ENCODE results near the gene PHKG2.
A peak's percentile ranks its signal among the peaks of the same experiment; 100 is the strongest.

Gene PHKG2

DNA sequence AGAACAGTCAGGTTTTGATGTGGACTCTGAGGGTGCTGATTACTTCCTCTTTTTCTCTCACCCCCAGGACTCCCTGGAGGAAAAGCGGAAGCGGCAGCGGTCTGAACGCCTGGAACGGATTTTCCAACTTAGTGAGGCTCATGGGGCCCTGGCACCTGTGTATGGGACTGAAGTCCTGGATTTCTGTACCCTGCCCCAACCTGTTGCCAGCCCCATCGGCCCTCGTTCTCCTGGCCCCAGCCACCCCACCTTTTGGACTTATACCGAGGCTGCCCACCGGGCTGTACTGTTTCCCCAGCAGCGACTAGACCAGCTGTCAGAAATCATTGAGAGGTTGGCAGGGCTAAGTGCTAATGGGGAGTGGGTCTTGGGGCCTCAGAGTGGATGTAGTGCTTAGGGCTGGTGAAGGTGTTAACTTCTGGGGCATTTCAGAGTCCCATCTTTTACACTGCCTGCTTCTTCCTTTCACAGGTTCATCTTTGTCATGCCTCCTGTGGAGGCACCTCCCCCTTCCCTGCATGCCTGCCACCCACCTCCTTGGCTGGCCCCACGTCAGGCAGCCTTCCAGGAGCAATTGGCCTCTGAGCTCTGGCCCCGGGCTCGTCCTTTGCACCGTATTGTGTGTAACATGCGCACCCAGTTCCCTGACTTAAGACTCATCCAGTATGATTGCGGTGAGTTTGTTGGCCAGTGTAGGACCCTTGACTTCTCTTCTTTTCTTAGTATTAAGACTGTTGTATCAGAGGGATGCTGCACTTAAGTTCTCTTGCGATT lies 19.1 kb upstream of the PHKG2 start:
- no peak for DNase-seq

DNA sequence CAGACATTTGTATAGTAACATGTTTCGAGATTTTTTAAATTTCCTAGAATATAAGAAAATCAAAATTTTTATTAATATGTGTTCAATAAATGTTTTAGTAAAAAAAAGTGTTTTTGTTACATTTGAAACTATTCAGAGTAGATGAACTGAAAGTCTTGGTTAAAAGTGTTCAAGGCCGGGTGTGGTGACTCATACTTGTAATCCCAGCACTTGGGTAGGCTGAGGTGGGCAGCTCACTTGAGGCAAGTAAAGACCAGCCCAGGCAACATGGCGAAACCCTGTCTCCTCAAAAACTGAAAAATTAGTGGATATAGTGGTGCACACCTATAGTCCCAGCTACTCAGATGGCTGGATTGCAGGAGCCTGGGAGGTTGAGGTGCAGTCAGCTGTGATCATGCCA lies 16.8 kb upstream of the PHKG2 start:
- DNase-seq = no peak

DNA sequence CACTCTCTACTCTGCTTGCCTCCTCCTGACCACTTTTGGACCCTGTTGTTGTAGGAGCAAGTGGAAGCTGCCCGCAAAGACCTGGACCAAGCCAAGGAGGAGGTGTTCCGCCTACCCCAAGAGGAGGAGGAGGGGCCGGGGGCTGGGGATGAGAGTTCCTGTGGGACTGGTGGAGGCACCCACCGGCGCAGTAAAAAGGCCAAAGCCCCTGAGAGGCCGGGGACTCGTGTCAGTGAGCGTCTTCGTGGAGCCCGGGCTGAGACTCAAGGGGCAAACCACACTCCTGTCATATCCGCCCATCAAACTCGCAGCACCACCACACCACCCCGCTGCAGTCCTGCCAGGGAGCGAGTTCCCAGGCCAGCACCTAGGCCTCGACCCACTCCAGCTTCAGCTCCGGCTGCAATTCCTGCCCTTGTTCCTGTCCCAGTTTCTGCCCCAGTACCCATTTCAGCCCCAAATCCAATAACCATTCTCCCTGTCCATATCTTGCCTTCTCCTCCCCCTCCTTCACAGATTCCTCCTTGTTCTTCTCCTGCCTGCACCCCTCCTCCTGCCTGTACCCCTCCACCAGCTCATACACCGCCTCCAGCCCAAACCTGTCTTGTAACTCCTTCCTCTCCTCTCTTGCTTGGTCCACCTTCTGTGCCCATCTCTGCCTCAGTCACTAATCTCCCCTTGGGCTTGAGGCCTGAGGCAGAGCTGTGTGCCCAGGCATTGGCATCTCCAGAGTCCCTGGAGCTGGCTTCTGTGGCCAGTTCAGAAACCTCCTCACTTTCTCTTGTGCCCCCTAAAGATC lies 11.0 kb upstream of the PHKG2 start:
- DNase-seq = no peak

DNA sequence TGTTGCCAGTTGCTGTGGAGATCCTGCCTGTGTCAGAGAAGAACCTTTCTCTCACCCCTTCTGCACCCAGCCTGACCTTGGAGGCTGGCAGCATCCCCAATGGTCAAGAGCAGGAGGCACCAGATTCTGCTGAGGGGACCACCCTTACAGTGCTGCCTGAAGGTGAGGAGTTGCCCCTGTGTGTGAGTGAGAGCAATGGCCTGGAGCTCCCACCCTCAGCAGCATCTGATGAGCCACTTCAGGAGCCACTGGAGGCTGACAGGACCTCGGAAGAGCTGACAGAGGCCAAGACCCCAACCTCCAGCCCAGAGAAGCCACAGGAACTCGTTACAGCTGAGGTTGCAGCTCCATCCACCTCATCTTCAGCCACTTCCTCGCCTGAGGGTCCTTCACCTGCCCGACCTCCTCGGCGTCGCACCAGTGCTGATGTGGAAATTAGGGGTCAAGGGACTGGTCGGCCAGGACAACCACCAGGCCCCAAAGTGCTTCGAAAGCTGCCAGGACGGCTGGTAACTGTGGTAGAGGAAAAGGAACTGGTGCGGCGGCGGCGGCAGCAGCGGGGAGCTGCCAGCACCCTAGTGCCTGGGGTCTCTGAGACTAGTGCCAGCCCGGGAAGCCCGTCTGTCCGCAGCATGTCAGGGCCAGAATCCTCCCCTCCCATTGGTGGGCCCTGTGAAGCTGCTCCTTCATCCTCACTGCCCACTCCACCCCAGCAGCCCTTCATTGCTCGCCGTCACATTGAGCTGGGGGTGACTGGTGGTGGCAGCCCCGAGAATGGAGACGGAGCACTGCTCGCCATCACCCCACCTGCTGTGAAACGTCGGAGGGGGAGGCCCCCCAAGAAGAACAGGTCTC lies 10.2 kb upstream of the PHKG2 start:
- DNase-seq = no peak

DNA sequence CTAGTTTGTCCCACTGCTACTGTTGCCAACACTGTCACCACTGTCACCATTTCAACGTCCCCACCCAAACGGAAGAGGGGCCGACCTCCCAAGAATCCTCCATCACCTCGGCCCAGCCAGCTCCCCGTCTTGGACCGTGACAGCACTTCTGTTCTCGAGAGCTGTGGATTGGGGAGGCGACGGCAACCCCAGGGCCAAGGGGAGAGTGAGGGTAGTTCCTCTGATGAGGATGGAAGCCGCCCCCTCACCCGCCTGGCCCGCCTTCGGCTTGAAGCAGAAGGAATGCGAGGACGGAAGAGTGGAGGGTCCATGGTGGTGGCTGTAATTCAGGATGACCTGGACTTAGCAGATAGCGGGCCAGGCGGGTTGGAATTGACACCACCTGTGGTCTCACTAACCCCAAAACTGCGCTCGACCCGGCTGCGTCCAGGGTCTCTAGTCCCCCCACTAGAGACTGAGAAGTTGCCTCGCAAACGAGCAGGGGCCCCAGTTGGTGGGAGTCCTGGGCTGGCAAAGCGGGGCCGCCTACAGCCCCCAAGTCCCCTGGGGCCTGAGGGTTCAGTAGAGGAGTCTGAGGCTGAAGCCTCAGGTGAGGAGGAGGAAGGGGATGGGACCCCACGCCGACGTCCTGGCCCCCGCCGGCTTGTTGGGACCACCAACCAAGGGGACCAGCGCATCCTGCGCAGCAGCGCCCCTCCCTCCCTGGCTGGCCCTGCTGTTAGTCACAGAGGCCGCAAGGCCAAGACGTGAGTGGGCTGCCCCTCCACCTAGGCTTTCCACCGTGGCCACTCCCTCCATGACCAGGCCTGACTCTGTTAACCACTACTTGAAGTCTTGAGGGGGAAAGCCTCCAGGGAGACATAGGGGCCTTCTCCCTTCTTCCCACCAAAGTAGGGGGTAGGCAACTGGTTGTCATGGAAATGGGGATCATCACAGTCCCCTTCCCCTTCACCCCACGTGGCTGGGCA lies 9.0 kb upstream of the PHKG2 start:
- no peak for DNase-seq

DNA sequence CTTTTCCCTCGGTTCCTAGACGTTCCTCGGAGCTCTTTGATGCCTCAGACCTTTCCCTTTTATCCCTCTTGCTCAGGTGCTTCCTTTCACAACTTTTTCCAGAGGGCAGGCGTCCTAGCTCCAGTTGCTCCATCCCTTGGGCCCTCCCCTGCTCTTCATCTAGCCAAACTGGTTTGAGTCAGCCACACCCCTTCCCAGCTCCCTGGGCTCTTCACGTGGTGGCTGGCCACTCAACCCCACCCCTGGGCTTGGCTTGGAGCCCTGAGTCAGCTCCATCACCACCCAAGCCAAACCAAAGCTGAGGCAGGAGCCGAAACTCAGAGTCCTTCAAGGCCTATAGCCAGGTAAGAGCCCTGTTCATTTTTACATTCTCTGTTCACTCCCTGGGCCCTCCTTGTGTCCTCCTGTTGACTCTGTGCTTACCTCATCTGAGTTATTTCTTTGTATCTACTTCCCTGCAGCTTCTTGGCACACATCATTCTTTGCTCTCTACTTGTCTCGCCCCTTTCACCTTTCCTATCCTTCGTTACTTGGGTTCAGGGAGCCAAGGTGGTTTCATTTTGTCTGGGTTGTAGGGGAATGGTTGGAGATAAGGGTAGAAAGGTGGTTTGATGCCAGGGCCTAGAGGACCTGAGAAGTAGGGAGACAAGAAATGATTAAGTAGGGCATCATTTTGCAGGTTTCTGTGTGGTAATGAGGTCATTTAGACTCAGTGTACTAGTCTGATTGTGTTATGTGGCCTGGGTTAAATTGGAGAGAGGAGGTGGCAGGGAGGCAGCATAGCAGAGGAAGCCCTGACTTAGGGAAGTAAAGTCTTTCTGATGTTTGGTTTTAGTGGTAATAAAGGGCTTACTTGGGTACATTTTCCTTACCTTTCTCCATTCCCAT lies 7.6 kb upstream of the PHKG2 start:
- DNase-seq = peak; percentile 35

DNA sequence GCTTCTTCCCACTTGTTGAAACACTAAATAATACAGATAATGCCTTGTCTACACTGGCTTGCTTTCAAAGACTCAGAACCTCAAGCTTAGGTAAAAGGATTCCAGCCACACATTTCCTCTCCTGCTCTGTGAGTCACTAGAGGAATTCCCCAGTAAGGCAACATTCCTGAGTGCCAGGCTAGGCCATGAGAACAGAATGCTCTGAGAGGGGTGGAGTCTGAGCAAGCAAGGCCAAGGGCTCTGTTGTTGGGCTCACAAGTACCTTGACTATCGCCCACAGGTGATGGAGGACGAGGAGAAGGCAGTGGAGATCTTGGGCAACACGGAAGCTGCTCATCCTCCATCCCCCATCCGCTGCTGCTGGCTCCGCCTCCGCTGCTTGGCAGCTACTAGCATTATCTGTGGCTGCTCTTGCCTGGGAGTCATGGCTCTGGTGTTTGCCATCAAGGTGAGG lies 6.7 kb upstream of the PHKG2 start:
- DNase-seq = peak; percentile 90

DNA sequence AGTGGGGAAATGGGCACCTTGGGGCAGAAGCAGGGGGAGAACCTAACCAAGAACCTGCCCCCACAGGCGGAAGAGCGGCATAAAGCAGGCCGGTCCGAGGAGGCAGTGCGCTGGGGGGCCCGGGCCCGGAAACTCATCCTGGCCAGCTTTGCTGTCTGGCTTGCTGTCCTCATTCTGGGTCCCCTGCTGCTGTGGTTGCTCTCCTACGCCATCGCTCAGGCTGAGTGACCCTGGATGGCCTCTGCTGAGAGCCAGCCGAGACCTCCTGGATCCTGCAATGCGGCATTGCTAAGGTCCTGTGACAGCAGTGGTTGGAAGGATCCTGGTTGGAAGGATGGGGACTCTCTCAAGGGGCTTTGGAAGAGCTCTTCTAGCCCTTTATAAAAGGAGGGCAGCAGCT lies 4.5 kb upstream of the PHKG2 start:
- DNase-seq = no peak

DNA sequence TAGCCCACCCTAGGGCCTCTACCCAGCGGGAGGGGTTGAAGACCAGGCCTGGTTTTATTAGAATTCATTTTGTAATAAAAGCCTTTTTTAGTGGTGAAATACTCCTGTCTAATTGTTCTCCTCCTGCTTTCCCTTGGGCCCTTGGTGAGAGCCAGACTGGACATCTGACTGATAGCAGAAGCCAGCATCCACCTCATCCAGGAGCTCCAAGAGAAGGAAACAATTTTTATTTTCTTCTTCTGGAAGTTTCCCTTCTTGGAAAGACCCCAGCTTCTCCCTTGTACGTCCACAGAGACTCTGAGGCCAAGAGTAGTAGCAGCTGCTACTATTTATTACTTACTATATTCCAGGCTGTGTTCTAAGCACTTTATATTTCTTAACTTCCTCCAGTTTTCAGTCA lies 4.0 kb upstream of the PHKG2 start:
- DNase-seq = no peak

DNA sequence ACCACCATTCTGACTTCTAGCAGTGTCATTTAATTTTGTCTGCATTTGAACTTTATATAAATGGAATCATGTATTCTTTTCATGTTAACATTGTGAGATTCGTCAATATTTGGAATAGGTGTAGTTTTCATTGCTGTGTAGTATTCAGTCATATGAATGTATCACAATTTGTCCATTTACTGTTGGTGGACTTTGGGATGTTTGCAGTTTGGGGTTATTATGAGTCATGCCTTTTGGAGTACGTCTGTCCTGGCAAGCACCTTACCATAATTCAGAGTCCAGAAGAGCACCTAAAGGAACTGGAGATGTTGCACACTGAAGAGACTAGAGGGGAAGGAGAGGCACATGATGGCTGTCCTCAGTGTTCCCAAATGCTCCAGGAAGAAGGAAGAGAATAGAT lies 3.1 kb upstream of the PHKG2 start:
- no peak for DNase-seq

DNA sequence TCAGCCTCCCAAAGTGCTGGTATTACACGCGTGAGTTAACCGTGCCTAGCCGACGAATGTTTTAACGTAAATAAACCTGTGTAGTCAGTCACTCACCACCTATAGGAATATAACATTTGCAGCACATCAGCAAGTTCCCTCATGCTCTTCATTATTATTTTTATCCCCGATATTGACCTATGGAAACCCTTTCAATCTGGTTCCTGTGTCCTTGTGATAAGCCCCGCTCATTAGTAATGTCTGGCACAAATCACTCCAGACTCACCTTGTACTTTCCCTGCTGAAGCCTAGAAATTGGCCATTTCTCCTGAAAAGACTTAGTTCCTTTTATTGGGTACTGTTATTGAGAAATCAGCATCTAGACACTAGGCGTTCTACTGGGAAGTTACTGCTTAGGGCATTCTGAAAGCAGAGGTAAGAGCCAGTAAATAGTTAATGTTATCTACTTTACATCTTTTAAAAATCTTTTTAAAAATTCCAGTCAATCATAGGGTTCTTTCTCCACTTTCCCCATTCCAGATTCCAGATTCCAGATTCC lies 1.5 kb upstream of the PHKG2 start:
- DNase-seq = no peak

DNA sequence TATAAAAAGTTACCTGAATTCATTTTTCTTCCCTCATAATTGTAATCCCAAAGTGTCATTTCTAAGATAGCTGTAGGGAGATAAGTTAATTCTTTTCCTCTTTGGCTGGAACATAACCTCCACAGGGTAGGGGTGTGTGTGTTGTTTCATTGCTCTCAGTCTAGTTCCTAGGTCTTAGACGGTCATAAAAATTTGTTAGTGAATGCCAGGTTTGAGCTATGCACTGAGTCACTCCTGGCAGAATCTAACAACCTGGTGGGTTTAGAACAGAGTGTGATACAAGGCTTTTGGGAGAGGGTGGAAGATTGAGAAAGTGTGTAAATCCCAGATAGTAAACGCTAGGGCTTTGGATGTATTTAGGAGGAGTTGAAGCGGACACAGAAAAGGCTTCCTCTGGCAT lies 894 bp upstream of the PHKG2 start:
- peak; percentile 28 for DNase-seq

DNA sequence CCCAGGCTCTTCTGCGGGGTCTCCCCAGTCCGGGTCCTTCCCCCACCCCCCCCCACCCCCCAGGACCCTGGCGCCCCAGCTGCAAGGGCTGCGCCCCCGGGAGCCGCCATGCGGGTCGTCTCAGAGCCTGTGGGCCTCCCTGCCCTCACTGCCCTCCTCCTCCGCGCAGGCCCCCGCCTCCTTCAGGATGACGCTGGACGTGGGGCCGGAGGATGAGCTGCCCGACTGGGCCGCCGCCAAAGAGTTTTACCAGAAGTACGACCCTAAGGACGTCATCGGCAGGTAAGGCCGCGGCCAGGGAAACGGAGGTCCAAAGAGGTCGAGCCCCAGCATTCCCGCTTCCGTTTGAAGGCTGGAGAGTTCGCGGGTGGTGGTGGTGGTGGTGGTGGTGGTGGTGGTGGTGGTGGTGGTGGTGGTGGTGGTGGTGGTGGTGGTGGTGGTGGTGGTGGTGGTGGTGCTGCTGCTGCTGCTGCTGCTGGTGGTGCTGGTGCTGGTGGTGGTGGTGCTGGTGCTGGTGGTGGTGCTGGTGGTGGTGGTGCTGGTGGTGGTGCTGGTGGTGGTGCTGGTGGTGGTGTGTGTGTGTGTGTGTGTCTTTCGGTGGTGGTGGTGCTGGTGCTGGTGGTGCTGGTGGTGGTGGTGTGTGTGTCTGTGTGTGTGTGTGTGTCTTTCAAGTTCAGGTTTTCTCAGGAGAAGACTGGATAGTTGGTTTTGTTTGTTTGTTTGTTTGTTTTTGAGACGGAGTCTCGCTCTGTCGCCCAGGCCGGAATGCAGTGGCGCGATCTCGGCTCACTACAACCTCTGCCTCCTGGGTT lies 615 bp downstream of the PHKG2 start:
- peak; percentile 14 for DNase-seq

DNA sequence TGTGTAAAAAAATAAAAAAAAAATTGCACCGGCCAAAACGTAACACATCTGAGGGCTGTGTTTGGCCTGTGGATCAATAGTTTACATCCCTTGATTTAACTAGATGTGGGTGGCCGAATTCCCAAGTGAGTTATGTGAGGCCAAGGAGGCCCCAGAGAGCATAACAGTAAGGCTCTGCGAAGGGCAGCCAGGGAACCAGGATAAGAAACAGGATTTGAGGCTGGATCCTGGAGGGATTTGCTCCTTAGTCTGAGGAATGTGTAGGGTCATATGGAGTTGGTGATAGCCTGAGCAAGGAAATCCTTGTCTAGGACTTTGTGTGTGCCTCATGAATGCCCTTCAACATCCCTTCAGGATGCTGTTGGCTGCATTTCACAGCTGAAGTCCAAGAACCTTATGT lies 2.0 kb downstream of the PHKG2 start:
- DNase-seq = no peak

DNA sequence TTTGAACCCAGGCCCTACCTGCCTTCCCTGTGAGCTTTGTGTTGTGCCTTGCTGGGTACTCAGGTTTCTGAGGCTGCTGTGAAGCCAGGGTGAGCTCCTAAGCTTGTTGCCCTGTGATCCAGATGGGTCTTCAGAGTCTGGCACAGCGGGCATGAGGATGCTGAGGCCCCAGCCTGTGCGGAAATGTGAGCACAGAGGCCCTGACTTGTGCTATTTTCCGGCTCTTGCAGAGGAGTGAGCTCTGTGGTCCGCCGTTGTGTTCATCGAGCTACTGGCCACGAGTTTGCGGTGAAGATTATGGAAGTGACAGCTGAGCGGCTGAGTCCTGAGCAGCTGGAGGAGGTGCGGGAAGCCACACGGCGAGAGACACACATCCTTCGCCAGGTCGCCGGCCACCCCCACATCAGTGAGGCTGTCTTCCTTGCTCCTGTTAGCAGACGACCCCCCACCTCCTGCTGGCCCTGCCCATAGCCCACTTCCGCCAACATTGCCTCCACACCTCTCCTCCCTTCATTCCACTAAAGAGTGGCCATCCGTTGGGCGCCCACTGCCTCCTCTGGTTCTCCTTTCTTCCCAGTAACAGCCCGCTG lies 2.7 kb downstream of the PHKG2 start:
- DNase-seq = no peak

DNA sequence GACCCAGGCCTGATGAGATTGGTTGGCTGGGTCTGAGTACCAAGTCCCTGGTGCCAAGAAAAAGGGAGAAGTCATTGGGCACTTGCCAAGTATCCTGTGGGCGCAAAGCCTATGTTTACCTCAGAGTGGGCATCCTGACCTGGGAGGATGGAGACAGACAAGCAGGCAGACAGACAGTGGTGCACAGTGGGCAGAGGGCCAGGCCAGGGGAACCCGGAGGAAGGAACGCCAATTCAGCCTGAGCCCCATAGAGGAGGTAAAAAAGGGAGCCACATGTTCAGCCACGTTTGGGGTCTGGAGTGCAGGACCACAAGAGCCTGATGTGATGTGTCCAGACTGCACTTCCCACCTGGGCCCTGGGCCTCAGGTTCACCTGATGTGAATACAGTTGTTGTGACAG lies 5.4 kb downstream of the PHKG2 start:
- no peak for DNase-seq

DNA sequence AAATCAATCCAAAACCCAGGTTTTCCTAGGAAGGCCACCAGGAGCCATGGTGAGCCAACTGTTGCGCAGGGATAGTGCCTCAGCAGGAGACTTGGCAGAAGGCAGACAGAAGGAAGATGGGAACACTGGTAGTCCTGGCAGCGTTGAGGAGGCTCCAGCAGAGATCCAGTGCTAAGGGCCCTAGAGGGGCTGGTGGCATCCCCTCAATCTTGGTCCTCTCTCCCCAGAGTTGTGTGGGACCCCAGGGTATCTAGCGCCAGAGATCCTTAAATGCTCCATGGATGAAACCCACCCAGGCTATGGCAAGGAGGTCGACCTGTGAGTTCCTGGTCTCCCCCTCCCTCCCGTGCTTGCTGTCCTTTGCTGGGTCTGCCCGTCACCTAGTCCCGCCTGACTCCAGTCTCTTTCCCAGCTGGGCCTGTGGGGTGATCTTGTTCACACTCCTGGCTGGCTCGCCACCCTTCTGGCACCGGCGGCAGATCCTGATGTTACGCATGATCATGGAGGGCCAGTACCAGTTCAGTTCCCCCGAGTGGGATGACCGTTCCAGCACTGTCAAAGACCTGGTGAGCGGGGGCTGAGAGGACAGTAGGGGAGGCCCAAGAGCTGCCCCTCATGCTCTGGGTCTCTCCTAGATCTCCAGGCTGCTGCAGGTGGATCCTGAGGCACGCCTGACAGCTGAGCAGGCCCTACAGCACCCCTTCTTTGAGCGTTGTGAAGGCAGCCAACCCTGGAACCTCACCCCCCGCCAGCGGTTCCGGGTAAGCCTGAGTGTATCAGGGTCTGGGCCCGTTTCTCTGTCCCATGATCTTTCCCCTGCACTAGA lies 7.9 kb downstream of the PHKG2 start:
- no peak for DNase-seq

DNA sequence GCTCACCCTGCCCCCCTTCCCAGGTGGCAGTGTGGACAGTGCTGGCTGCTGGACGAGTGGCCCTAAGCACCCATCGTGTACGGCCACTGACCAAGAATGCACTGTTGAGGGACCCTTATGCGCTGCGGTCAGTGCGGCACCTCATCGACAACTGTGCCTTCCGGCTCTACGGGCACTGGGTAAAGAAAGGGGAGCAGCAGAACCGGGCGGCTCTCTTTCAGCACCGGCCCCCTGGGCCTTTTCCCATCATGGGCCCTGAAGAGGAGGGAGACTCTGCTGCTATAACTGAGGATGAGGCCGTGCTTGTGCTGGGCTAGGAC lies 8.5 kb downstream of the PHKG2 start:
- DNase-seq = no peak

DNA sequence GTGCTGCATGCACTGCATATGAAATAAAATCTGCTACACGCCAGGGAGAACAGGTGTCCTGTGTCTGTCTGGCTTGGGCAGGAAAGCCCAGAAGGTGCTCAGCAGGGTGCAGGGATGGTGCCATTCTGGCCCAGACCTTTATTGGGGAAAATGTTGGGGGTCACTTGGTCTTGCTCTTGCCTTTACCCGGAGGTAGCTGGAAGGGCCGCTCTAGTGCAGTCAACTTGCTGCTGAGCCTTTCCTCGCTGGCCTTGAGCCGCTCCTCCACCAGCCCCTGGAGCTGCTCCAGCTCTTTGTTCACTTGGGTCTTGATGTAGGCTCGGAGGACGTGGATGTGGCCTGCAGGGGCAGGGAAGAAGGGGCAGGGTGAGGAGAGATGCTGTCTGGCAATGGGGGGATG lies 9.1 kb downstream of the PHKG2 start:
- no peak for DNase-seq
